Left lobe of liver (tissue), 2 donors: ENCODE results near the gene ZNF629. TPM values are rescaled to one million over a fixed set of nuclear protein-coding genes. Genes with fewer than 3 reads are reported as not detected.

ENCODE experiments used
- ATAC-seq: fragments of 200-7000 bp; cut with Tn5 transposase; one replicate; pipeline ENCODE4 v1.9.1; 2020; ENCODE audit warnings: mild to moderate bottlenecking, moderate library complexity
- DNase-seq: peaks from one replicate; pipeline ENCODE4 v3.0.0-alpha.2; 2020; ENCODE audit warnings: low spot score
- total RNA-seq: library from RNA; stranded (reverse); gene quantifications from one replicate; pipeline ENCODE4 v1.2.1, GENCODE V29; 2021
- donor health status: DM: no; HTN: no; CAD: no; lungs with moderate emphysema.
- donor health status: DM: no; HTN: yes; CAD: no.

Gene ZNF629
- total RNA-seq, 1 donor from 2014 or later = 4.6 TPM

GRCh38 chr16:30750876-30751465 lies 36.0 kb downstream of the ZNF629 start:
- no peak for DNase-seq
- no peak for ATAC-seq

DNA sequence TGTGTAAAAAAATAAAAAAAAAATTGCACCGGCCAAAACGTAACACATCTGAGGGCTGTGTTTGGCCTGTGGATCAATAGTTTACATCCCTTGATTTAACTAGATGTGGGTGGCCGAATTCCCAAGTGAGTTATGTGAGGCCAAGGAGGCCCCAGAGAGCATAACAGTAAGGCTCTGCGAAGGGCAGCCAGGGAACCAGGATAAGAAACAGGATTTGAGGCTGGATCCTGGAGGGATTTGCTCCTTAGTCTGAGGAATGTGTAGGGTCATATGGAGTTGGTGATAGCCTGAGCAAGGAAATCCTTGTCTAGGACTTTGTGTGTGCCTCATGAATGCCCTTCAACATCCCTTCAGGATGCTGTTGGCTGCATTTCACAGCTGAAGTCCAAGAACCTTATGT lies 36.8 kb downstream of the ZNF629 start:
- ATAC-seq = no peak
- no peak for DNase-seq

GRCh38 chr16:30748634-30749445 lies 38.2 kb downstream of the ZNF629 start:
- ATAC-seq (peak; percentile 40), DNase-seq (peak; percentile 65)

DNA sequence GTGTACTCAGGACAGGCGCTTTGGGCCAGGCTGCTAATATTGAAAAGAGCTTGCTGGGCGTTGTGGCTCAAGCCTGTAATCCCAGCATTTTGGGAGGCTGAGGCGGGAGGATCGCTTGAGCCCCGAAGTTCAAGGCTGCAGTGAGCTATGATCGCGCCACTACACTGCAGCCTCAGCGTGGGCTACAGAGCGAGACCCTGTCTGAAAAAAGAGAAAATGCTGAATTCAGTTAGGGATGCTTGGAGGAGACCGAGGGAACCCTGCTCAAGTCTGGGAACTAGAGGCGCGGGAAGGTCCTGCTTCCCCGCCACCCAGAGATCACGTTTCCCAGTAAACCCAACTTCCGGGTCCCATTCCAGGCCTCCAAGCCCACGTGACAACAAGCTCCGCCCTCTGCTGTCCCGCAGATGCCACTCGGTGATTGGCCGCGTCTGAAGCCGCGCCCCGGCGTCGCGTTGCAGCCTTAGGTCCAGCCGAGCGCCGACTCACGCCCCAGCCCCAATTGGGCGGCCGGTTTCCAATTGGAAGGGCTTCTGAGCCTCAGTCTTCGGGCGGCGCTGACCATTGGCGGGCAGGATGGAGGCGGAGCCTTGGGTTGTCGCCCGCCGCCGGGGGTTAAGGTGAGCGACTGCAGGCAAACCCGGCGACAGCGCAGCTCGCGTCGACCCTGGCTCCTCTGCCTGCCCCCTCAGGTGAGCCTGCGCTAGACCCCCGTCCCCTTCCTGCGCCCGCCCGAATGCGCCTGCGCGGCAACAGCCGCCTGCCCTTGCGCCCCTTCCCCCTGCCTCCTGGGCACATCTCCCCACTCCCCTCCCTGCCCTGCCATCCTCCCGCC lies 39.0 kb downstream of the ZNF629 start, which contains the start of gene PHKG2:
PHKG2 (plus strand) TSS at position 627 of the 835 bp plus-strand sequence. CDS start 396 bp downstream, outside the sequence.
- peak; percentile 100 for DNase-seq
- ATAC-seq = peak; percentile 93

DNA sequence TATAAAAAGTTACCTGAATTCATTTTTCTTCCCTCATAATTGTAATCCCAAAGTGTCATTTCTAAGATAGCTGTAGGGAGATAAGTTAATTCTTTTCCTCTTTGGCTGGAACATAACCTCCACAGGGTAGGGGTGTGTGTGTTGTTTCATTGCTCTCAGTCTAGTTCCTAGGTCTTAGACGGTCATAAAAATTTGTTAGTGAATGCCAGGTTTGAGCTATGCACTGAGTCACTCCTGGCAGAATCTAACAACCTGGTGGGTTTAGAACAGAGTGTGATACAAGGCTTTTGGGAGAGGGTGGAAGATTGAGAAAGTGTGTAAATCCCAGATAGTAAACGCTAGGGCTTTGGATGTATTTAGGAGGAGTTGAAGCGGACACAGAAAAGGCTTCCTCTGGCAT lies 39.7 kb downstream of the ZNF629 start:
- ATAC-seq = no peak

DNA sequence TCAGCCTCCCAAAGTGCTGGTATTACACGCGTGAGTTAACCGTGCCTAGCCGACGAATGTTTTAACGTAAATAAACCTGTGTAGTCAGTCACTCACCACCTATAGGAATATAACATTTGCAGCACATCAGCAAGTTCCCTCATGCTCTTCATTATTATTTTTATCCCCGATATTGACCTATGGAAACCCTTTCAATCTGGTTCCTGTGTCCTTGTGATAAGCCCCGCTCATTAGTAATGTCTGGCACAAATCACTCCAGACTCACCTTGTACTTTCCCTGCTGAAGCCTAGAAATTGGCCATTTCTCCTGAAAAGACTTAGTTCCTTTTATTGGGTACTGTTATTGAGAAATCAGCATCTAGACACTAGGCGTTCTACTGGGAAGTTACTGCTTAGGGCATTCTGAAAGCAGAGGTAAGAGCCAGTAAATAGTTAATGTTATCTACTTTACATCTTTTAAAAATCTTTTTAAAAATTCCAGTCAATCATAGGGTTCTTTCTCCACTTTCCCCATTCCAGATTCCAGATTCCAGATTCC lies 40.3 kb downstream of the ZNF629 start:
- no peak for DNase-seq
- ATAC-seq = no peak

More for the DNA sequence above, 39.7 kb downstream of the ZNF629 start:
- DNase-seq = no peak

- ATAC-seq = peak; percentile 50
- no peak for DNase-seq
Measured at GRCh38 chr16:30745082-30745481, 41.9 kb downstream of the ZNF629 start.

DNA sequence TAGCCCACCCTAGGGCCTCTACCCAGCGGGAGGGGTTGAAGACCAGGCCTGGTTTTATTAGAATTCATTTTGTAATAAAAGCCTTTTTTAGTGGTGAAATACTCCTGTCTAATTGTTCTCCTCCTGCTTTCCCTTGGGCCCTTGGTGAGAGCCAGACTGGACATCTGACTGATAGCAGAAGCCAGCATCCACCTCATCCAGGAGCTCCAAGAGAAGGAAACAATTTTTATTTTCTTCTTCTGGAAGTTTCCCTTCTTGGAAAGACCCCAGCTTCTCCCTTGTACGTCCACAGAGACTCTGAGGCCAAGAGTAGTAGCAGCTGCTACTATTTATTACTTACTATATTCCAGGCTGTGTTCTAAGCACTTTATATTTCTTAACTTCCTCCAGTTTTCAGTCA lies 42.8 kb downstream of the ZNF629 start:
- no peak for ATAC-seq
- DNase-seq = no peak

GRCh38 chr16:30743716-30744115 lies 43.3 kb downstream of the ZNF629 start:
- DNase-seq = no peak
- no peak for ATAC-seq

- ATAC-seq (peak; percentile 73), DNase-seq (peak; percentile 75)
Measured at GRCh38 chr16:30741461-30741914, 45.5 kb downstream of the ZNF629 start.

GRCh38 chr16:30740364-30741251 lies 46.4 kb downstream of the ZNF629 start:
- peak; percentile 55 for ATAC-seq
- DNase-seq = peak; percentile 76

- no peak for DNase-seq
- ATAC-seq = no peak
Measured at GRCh38 chr16:30738984-30739951, 47.7 kb downstream of the ZNF629 start.

DNA sequence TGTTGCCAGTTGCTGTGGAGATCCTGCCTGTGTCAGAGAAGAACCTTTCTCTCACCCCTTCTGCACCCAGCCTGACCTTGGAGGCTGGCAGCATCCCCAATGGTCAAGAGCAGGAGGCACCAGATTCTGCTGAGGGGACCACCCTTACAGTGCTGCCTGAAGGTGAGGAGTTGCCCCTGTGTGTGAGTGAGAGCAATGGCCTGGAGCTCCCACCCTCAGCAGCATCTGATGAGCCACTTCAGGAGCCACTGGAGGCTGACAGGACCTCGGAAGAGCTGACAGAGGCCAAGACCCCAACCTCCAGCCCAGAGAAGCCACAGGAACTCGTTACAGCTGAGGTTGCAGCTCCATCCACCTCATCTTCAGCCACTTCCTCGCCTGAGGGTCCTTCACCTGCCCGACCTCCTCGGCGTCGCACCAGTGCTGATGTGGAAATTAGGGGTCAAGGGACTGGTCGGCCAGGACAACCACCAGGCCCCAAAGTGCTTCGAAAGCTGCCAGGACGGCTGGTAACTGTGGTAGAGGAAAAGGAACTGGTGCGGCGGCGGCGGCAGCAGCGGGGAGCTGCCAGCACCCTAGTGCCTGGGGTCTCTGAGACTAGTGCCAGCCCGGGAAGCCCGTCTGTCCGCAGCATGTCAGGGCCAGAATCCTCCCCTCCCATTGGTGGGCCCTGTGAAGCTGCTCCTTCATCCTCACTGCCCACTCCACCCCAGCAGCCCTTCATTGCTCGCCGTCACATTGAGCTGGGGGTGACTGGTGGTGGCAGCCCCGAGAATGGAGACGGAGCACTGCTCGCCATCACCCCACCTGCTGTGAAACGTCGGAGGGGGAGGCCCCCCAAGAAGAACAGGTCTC lies 49.0 kb downstream of the ZNF629 start:
- DNase-seq (no peak), ATAC-seq (no peak)

DNA sequence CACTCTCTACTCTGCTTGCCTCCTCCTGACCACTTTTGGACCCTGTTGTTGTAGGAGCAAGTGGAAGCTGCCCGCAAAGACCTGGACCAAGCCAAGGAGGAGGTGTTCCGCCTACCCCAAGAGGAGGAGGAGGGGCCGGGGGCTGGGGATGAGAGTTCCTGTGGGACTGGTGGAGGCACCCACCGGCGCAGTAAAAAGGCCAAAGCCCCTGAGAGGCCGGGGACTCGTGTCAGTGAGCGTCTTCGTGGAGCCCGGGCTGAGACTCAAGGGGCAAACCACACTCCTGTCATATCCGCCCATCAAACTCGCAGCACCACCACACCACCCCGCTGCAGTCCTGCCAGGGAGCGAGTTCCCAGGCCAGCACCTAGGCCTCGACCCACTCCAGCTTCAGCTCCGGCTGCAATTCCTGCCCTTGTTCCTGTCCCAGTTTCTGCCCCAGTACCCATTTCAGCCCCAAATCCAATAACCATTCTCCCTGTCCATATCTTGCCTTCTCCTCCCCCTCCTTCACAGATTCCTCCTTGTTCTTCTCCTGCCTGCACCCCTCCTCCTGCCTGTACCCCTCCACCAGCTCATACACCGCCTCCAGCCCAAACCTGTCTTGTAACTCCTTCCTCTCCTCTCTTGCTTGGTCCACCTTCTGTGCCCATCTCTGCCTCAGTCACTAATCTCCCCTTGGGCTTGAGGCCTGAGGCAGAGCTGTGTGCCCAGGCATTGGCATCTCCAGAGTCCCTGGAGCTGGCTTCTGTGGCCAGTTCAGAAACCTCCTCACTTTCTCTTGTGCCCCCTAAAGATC lies 49.8 kb downstream of the ZNF629 start:
- no peak for DNase-seq
- no peak for ATAC-seq

DNA sequence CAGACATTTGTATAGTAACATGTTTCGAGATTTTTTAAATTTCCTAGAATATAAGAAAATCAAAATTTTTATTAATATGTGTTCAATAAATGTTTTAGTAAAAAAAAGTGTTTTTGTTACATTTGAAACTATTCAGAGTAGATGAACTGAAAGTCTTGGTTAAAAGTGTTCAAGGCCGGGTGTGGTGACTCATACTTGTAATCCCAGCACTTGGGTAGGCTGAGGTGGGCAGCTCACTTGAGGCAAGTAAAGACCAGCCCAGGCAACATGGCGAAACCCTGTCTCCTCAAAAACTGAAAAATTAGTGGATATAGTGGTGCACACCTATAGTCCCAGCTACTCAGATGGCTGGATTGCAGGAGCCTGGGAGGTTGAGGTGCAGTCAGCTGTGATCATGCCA lies 55.6 kb downstream of the ZNF629 start:
- DNase-seq = no peak
- ATAC-seq = no peak

- ATAC-seq = peak; percentile 95
- peak; percentile 92 for DNase-seq
Measured at GRCh38 chr16:30728899-30729672, 57.9 kb downstream of the ZNF629 start.
